ENCODE measurements around the gene SLC35B4.

DNA sequence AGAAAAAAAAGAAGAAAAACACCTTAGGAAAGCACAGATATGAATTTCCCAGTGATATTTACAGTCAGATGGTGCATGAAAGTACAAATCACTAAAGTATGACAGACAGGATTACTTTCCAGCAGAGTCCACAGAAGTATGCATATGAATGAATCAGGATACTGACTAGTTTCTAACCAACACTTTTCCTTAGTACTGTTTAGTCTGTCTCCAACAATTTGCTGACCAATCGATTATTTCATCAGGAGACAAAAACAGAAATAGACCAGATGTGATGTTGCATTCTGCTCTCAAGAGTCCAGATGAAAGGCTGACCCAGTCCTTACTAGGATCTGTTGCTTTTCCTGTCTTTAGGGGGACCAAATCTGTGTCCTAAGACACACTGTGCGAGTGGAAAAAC lies 14.6 kb downstream of the SLC35B4 start:
- TF ChIP-seq, protein P1, sequence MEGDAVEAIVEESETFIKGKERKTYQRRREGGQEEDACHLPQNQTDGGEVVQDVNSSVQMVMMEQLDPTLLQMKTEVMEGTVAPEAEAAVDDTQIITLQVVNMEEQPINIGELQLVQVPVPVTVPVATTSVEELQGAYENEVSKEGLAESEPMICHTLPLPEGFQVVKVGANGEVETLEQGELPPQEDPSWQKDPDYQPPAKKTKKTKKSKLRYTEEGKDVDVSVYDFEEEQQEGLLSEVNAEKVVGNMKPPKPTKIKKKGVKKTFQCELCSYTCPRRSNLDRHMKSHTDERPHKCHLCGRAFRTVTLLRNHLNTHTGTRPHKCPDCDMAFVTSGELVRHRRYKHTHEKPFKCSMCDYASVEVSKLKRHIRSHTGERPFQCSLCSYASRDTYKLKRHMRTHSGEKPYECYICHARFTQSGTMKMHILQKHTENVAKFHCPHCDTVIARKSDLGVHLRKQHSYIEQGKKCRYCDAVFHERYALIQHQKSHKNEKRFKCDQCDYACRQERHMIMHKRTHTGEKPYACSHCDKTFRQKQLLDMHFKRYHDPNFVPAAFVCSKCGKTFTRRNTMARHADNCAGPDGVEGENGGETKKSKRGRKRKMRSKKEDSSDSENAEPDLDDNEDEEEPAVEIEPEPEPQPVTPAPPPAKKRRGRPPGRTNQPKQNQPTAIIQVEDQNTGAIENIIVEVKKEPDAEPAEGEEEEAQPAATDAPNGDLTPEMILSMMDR (conservative IDR thresholded peaks at IDR 0.05; ENCODE audit: low read depth, low read length) = no peak
- TF ChIP-seq EZH2 (IDR thresholded peaks at IDR 0.05; ENCODE audit: borderline replicate concordance, low read depth, low read length, poor library complexity, severe bottlenecking) = no peak

All from A673 (cell line).